ENCODE measurements around the gene FKTN. TPM values are rescaled to one million over a fixed set of nuclear protein-coding genes. Genes with fewer than 3 reads are reported as not detected.

Gene FKTN
- total and polyA plus RNA-seq, 2 donors (not counting 1 experiment from before 2014, with no cell fraction given): 5.3 to 16.2 TPM

DNA sequence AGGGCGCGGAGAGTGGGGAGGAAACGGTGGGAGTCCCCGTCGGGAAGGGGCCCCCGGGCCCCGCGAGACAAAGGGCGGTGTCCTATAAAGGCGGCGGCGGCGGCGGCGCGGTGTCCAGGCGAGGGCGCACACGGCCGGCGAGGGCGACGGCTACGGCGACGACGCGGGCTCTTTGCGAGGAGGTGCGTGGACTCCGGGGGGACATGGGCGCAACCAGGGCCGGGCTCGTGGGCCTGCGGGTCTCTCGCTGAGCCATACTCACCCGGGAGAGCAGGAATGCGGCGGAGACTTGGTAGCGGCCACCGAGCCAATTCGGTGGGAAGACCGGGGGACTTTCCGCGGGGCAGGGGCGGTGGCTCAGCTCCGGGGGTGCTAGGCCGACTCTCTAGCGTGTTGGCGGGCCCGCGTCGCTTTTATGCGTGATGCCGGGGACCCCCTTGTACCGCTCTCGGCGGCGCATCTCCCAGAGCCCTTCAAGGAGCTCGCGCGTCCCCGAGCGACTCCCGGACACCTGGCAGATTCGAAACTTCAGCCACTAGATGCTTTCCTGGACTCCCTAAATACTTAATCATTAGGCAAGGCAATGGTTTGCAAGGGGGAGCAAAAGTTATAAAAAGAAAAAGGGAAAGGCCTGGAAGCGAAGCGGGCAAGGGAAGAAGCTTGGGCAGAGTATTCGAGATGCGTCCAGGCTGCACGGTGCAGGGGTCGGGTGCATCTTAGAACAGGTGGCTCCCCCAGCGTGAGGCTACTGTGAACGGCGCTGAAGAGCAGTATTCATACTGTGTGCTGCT, 98.4 kb downstream of the FKTN start:
- peak overlapping the region; percentile 90 for H2AFZ ChIP-seq (ENCODE audit: insufficient read depth, low read depth, low read length, poor library complexity, severe bottlenecking)
- peaks cover 0 to 32% (median 20%) of the 10 kb centered on the region in 4 experiments for H3K27me3 ChIP-seq (replicated peaks in 1 of 4; ENCODE audit: control extremely low read depth in 1 of 4, control insufficient read depth in 3 of 4, insufficient read depth in 4 of 4, low read length in 3 of 4)
- H3K4me2 ChIP-seq (replicated peaks; ENCODE audit: low read depth, low read length, poor library complexity, severe bottlenecking): peak overlapping the region; percentile 94
- peaks cover 20 to 24% of the 10 kb centered on the region in 2 donors for H3K4me1 ChIP-seq (ENCODE audit: control insufficient read depth in 2 of 2, insufficient read depth in 2 of 2, low read length in 2 of 2)
- DNase-seq (peak; percentile 52), ATAC-seq (ENCODE audit: low read depth) (peak; percentile 80)
- H3K4me3 ChIP-seq (ENCODE audit: control extremely low read depth in 1 of 5, extremely low read depth in 1 of 5, insufficient read depth in 1 of 5, low read depth in 2 of 5, low read length in 4 of 5): peak overlapping the region; percentile 53 to 69 (median 63)
- H4K20me1 ChIP-seq (ENCODE audit: control insufficient read depth, insufficient read depth, low read length, poor library complexity, severe bottlenecking): no peaks in the 10 kb centered on the region
- peak overlapping the region; percentile 91 for H3K4me3 Mint-ChIP-seq
- no peaks in the 10 kb centered on the region for H3K36me3 ChIP-seq (replicated peaks in 1 of 2; ENCODE audit: control extremely low read depth in 1 of 2, control insufficient read depth in 1 of 2, extremely low read depth in 1 of 2, insufficient read depth in 2 of 2, low read length in 1 of 2)
- POLR2A ChIA-PET: interaction anchor here (0.8 to 1.8 kb wide), 2 partner anchors 24 to 38 kb away, joined by 3 to 6 read pairs; partner anchors contain the start of gene TMEM38B
- TF ChIP-seq EZH2 (IDR thresholded peaks at IDR 0.05; ENCODE audit: borderline replicate concordance, insufficient read depth, low read depth, low read length, poor library complexity, severe bottlenecking): no peak
- TF ChIP-seq, protein P1, sequence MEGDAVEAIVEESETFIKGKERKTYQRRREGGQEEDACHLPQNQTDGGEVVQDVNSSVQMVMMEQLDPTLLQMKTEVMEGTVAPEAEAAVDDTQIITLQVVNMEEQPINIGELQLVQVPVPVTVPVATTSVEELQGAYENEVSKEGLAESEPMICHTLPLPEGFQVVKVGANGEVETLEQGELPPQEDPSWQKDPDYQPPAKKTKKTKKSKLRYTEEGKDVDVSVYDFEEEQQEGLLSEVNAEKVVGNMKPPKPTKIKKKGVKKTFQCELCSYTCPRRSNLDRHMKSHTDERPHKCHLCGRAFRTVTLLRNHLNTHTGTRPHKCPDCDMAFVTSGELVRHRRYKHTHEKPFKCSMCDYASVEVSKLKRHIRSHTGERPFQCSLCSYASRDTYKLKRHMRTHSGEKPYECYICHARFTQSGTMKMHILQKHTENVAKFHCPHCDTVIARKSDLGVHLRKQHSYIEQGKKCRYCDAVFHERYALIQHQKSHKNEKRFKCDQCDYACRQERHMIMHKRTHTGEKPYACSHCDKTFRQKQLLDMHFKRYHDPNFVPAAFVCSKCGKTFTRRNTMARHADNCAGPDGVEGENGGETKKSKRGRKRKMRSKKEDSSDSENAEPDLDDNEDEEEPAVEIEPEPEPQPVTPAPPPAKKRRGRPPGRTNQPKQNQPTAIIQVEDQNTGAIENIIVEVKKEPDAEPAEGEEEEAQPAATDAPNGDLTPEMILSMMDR (IDR thresholded peaks at IDR 0.05): peak; percentile 35
- CTCF ChIA-PET: interaction anchor here (0.7 to 6.6 kb wide), 14 partner anchors 10 to 67 kb away, joined by 3 to 51 read pairs (median 4); partner anchors contain the start of gene TMEM38B
- peak overlapping the region; percentile 71 for H3K9ac ChIP-seq (ENCODE audit: low read length)
- H3K27me3 Mint-ChIP-seq: peaks cover 24% of the 10 kb centered on the region
- H3K27ac ChIP-seq (ENCODE audit: low read length in 2 of 2): no peak overlapping the region
- H3K79me2 ChIP-seq (ENCODE audit: control insufficient read depth, insufficient read depth, low read length): no peaks in the 10 kb centered on the region
- peaks cover 24% of the 10 kb centered on the region for H3K4me1 Mint-ChIP-seq
- H3K9me3 Mint-ChIP-seq (ENCODE audit: insufficient read depth): no peaks in the 10 kb centered on the region
- H3K9me3 ChIP-seq (ENCODE audit: control extremely low read depth in 1 of 3, control insufficient read depth in 2 of 3, insufficient read depth in 1 of 3, low read length in 2 of 3): peaks cover 0 to 4% (median 0%) of the 10 kb centered on the region in 3 donors
- WGBS (ENCODE audit: insufficient coverage): 3% methylated on average over 74 of the region's 75 CpGs
- peak overlapping the region; percentile 57 for H3K27ac Mint-ChIP-seq
- intact Hi-C loops (cut with micrococcal nuclease): loop anchor here (1.0 kb wide), 2 partner anchors 38 to 62 kb away; partner anchors contain the start of gene TMEM38B

DNA sequence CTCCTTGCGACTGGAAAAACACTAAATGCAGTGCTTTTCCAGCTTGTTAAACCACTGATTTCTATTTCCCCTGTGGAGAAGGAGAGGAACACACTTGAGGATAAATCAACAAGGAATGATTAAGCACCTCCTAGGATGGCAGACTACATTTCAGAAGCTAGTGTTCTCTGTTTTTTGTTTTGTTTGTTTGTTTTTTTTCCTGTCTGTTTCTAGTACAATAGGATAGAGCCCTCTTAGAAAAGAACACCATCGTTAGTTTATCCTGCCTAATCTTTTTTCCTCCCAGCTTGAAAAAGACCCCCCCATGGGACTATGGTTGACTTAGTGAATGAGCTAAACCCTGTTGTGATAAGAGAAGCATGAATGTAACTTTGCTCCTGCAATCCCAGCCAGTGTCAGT, 100.4 kb downstream of the FKTN start:
- ChIA-PET POLR2A (no interaction called here), CTCF (interaction anchor here (0.6 to 6.6 kb wide), 6 partner anchors 13 to 60 kb away, joined by 3 to 51 read pairs (median 9); partner anchors contain the start of gene TMEM38B)
- H3K9me3 Mint-ChIP-seq (ENCODE audit: insufficient read depth): no peaks in the 10 kb centered on the region
- H3K4me3 Mint-ChIP-seq: no peak overlapping the region
- H3K27me3 Mint-ChIP-seq: peaks cover 24% of the 10 kb centered on the region
- Histone ChIP-seq H3K27me3 (replicated peaks in 1 of 4; ENCODE audit: control extremely low read depth in 1 of 4, control insufficient read depth in 3 of 4, insufficient read depth in 4 of 4, low read length in 3 of 4) (peaks cover 0 to 32% (median 20%) of the 10 kb centered on the region in 4 experiments), H3K27ac (ENCODE audit: low read length in 2 of 2) (no peak overlapping the region), H3K36me3 (replicated peaks in 1 of 2; ENCODE audit: control extremely low read depth in 1 of 2, control insufficient read depth in 1 of 2, extremely low read depth in 1 of 2, insufficient read depth in 2 of 2, low read length in 1 of 2) (no peaks in the 10 kb centered on the region), H3K79me2 (ENCODE audit: control insufficient read depth, insufficient read depth, low read length) (no peaks in the 10 kb centered on the region), H2AFZ (ENCODE audit: insufficient read depth, low read depth, low read length, poor library complexity, severe bottlenecking) (no peak overlapping the region), H4K20me1 (ENCODE audit: control insufficient read depth, insufficient read depth, low read length, poor library complexity, severe bottlenecking) (no peaks in the 10 kb centered on the region), H3K9me3 (ENCODE audit: control extremely low read depth in 1 of 3, control insufficient read depth in 2 of 3, insufficient read depth in 1 of 3, low read length in 2 of 3) (peaks cover 0 to 15% (median 0%) of the 10 kb centered on the region in 3 donors), H3K4me2 (replicated peaks; ENCODE audit: low read depth, low read length, poor library complexity, severe bottlenecking) (no peak overlapping the region), H3K9ac (ENCODE audit: low read length) (no peak overlapping the region), H3K4me3 (ENCODE audit: control extremely low read depth in 1 of 5, extremely low read depth in 1 of 5, insufficient read depth in 1 of 5, low read depth in 2 of 5, low read length in 4 of 5) (no peak overlapping the region), H3K4me1 (ENCODE audit: control insufficient read depth in 2 of 2, insufficient read depth in 2 of 2, low read length in 2 of 2) (peaks cover 38 to 41% of the 10 kb centered on the region in 2 donors)
- ATAC-seq (ENCODE audit: low read depth): no peak
- WGBS (ENCODE audit: insufficient coverage): no CpG with 5 or more reads among the region's 2 CpGs
- no peak overlapping the region for H3K27ac Mint-ChIP-seq
- peaks cover 40% of the 10 kb centered on the region for H3K4me1 Mint-ChIP-seq
- TF ChIP-seq, protein P1 (IDR thresholded peaks at IDR 0.05): no peak
- TF ChIP-seq EZH2 (IDR thresholded peaks at IDR 0.05; ENCODE audit: borderline replicate concordance, insufficient read depth, low read depth, low read length, poor library complexity, severe bottlenecking): no peak
- intact Hi-C loops (cut with micrococcal nuclease): no loop called here
- no peak for DNase-seq
